SHP77 (cell line): ENCODE measurements around the gene ADAMTS15.
"Not testable (repeated sequence)": the region's sequence is repeated elsewhere in the genome, so short reads cannot be mapped to it uniquely, and the experiment has no call there.

Source experiments
- DNase-seq, 2 experiments: peaks; one replicate each; lab custom pipeline; 2025; lab: John Stamatoyannopoulos, UW

The ADAMTS15 gene

DNA sequence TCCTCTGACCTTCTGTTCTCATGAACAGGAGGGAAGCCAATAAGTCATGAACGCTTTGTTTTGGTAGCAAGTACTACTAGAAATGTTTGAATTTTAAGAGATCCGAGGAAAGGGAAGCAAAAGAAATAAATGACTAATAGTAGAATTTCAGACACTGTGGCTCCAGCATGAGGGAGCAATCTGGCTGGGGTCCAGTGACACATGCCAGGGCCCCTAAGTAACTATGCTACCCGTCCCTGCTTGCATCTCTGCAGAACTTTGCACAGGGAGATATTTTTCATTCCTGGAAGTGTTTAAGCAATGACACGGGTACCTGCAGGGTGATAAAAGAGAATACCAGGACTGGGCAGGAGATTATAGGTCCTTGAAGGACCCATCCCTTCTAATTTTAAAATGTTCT lies 12.8 kb upstream of the ADAMTS15 start:
- no peak for DNase-seq

DNA sequence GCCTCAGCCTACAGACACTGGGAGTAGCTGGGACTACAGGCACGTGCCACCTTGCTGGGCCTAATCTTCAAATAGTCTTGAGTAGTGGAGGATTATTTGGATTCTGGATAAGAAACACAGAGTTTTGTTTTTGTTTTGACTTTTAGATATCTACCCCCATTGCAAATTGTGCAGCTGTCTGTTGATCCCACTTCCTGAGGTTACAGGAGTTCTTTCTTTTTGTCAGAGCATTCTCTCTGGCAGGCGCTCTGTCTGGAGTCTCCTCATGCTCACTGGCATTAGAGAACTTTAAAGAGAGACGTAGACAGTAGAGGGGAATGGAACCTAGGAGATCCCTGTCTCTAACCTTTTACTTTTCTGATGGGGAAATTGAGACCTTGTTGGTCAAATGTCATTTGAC lies 12.3 kb upstream of the ADAMTS15 start:
- no peak for DNase-seq

DNA sequence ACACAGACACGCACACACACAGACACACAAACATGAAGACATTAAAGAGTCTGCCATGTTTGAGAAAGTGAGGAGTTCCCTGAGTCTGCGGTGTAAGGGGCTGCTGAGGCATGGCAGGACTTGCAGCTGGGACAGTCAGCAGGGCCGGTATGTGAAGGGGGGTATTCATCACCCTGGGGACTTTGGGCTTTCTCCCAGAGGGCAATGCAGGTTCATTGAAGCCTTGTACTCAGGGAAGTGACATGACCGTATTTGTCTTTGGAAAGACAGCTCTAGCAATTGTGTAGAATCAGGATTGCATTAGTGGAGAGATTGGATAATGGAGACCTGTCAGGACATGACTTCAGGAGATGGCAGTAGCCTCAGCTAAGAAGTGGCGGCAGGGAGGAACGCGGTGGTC lies 10.6 kb upstream of the ADAMTS15 start:
- no peak for DNase-seq

GRCh38 chr11:130438401-130439159 lies 9.9 kb upstream of the ADAMTS15 start:
- DNase-seq = not testable (repeated sequence)

- no peak for DNase-seq
These were observed 9.3 kb upstream of the ADAMTS15 start for GRCh38 chr11:130439160-130439519.

GRCh38 chr11:130439876-130440275 lies 8.6 kb upstream of the ADAMTS15 start:
- DNase-seq = no peak

GRCh38 chr11:130441719-130442118 lies 6.7 kb upstream of the ADAMTS15 start:
- DNase-seq = no peak

DNA sequence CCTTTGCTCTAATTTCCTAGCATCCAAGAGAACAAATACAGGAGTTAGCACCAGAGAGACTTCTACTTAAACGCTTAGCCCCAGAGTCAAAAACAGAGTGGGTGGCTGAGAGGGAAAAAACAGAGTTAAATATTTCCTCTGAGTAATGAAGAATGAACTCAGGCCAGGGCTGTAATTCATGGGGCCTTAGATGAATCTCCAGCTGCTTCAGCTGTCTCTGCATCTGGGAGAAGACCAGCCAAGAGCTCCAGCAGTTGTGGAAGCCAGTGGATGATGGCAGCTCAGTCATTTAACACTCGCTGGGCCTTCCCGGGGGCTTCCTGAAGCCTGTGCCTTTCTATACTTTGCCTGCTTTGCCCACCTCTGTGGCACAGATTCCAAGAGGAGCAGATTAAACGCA lies 5.7 kb upstream of the ADAMTS15 start:
- DNase-seq = no peak

GRCh38 chr11:130445788-130446187 lies 2.7 kb upstream of the ADAMTS15 start:
- no peak for DNase-seq

GRCh38 chr11:130448039-130448415 lies 418 bp upstream of the ADAMTS15 start:
- no peak for DNase-seq

DNA sequence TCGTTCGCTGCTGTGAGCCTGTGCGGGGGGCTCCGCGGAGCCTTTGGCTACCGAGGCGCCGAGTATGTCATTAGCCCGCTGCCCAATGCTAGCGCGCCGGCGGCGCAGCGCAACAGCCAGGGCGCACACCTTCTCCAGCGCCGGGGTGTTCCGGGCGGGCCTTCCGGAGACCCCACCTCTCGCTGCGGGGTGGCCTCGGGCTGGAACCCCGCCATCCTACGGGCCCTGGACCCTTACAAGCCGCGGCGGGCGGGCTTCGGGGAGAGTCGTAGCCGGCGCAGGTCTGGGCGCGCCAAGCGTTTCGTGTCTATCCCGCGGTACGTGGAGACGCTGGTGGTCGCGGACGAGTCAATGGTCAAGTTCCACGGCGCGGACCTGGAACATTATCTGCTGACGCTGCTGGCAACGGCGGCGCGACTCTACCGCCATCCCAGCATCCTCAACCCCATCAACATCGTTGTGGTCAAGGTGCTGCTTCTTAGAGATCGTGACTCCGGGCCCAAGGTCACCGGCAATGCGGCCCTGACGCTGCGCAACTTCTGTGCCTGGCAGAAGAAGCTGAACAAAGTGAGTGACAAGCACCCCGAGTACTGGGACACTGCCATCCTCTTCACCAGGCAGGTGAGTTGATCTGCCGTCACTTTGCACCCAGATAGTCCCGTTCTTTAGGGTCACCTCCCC lies 1.0 kb downstream of the ADAMTS15 start:
- no peak for DNase-seq

DNA sequence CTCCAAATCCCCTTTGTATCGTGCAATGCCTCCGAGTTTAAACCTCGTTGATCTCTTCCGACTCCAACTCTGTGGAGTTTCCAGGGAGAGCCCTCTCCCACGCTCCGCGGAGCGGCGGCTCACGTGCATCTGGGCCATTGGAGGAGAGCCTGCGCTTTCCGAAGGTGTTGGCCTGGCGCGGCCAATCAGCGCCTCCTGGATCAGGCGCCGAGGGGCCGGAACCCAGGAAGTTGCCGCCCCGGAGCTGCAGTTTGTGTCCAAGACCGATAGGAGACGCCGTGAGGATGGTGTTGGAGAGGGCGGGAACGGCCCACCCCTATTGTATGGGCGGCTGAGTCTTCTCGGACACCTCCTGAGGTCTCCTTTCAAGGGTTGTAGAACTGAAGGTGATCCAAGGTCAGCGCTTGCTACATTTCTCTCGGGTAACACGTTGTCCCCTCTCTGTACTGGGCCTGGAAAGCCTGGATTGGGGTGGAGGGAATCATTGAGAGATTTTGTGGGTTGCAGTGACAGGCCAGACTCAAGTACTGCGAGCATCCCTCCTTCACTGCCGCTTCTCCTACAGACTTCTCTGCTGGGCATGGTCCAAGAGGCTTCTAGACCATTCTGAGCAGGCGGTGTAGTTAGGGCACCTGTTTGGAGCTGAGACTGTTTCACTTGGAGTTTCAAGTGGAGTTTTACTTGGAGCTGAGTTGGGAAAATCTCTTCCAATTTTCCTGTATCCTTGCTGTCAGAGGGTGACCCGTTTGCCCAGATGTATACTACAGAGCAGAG lies 1.7 kb downstream of the ADAMTS15 start:
- peak; percentile 69 to 90 for DNase-seq

DNA sequence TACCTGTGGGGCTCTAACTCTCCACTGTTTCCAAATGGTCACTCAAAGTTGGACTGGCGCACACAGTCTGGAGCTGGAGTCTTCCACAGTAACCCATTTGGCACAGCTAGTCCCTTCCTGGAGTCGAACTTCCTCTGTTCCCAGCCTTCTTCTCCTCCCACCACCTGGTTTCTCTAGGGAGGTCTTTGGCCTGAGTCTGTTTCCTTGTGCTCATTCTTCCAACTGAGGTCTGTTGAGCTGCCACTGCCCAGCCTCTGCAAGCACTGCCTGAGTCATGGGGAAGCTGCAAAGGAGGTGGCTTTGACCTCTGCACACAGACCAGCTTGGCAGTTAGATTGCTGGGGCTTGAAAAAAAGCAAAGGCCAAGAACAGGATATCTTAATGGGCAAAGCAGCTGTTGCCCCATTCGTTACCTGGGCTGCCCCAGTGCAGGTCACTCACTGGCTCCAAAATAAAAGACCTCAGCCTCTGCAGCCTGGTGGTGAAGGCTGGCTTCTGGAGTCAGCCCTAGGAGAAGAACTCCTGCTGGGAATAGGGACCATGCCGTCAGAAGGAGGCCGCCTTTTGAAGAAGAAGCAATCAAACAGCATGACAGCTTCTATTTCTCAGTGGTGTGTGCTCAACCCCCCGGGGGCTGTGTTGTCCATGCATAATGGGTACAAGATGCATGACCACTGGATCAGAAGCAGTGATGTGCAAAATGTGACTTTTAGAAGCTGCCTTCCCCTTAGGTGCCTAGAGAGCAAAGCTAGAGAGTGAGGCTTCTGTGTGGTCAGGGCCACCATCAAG lies 3.0 kb downstream of the ADAMTS15 start:
- no peak for DNase-seq

GRCh38 chr11:130452176-130452575 lies 3.7 kb downstream of the ADAMTS15 start:
- no peak for DNase-seq

DNA sequence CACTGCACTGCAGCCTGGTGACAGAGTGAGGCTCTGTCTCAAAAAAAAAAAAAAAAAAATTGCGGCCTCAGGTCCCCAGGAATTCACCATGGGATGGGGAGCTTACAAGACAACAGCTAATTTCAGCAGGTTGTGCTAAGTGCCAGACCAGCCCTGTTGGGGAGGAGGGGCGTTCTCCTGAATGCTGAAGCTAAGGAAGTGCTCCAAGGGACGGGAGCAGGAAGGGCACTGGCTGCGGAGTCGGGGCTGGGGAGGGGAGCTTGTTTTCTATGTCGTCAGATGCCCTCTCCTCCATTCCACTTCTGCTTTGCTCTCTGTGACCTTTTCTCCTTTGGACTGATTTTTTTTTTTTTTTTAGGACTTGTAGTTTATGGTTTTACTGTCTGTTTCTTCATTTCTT lies 4.5 kb downstream of the ADAMTS15 start:
- DNase-seq = no peak

- DNase-seq = no peak
These were observed 6.2 kb downstream of the ADAMTS15 start for GRCh38 chr11:130454491-130455252.

- no peak for DNase-seq
These were observed 7.2 kb downstream of the ADAMTS15 start for GRCh38 chr11:130455483-130456127.

DNA sequence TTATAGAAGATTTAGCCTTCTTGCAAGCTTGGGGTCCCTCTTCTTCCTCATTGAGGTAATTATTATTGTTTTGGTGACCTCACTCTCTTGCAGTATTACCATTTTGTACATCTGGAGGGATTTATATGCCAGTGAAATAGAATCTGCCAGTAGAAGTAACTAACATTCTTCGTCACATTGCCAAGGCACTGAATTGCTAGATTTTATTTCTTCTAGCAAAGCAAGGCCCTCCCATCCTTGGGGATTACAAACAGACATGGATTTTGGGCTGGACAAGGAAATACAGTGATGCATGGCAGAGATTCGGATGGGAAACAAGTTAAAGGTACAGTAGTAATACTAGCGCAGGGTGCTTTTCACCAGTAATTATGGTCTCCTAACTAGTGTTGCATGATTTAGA lies 7.8 kb downstream of the ADAMTS15 start:
- DNase-seq = no peak

DNA sequence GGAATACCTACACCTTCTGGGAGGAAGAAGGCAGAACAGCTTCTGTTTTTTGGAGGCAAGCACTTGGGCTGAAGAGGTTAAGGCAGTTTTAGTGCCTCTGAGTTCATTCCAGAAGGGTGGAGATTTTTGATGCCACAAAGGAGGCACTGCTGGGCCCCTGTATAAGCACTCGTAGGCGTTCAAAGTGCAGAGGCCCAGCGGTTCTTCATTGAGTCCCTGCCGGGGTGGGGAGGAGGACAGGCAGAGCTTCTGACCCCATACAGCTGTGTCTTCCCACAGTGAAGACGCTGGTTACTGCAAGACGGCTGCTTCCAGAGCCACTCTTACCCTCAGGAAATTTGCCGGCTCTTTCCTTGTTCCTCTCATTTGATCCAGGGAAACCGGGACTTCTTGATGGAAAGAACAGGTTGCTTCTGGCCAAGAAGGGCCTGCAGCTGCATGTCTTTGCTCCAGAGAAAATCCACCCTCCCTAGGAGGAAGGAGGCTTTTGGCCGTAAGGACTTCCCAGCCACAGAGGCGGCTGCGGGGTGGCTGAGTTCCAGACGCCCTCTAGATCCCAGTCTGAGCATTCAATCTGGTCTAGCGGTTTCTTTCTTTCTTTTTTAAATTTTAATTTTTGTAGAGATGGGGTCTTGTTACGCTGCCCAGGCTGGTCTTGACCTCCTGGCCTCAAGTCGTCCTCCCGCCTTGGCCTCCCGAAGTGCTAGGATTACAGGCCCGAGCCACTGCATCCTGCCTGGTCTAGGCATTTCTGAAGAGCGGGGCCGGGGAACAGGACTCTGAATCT lies 9.4 kb downstream of the ADAMTS15 start:
- DNase-seq = no peak

DNA sequence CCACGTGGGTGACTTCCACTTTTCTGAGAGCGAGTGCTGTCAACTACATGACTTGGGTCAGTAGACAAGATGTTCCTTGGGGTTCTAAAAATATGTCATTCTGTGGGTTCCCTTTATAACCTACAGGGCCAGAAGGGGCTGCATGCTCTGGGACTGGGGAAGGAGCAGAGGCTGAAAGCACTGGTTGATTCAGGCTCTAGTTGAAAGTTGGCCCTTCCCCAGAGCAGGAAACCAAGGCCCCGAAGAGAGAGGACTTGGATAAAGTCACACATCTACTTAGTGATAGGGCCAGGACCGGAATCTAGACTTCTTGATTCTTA lies 9.9 kb downstream of the ADAMTS15 start:
- DNase-seq = no peak
